ENCODE measurements around the gene RDH5. TPM values are rescaled to one million over a fixed set of nuclear protein-coding genes. Genes with fewer than 3 reads are reported as not detected.

Gene RDH5
- total RNA-seq, 1 experiment from 2014 or later = 5.8 TPM

- Mint-ChIP-seq H3K4me1 (peaks cover 35% of the 10 kb centered on the region), H3K36me3 (no peaks in the 10 kb centered on the region), H3K4me3 (no peak overlapping the region), H3K27me3 (ENCODE audit: low read depth) (peaks cover 47% of the 10 kb centered on the region), H3K9me3 (no peaks in the 10 kb centered on the region), H3K27ac (no peak overlapping the region)
- TF ChIP-seq KAT7 (CRISPR knock-in tag; IDR thresholded peaks at IDR 0.05; ENCODE audit: borderline replicate concordance) (no peak), FOXP1 (CRISPR knock-in tag; IDR thresholded peaks at IDR 0.05; ENCODE audit: borderline replicate concordance) (no peak), ZNF512 (CRISPR knock-in tag; IDR thresholded peaks at IDR 0.05; ENCODE audit: borderline replicate concordance) (no peak), ELF4 (CRISPR knock-in tag; IDR thresholded peaks at IDR 0.05; ENCODE audit: low read depth) (no peak), TCF7 (CRISPR knock-in tag; IDR thresholded peaks at IDR 0.05; ENCODE audit: low read depth) (no peak), E2F5 (CRISPR knock-in tag; IDR thresholded peaks at IDR 0.05) (no peak), NFE2L1 (CRISPR knock-in tag; IDR thresholded peaks at IDR 0.05) (no peak), EMX1 (CRISPR knock-in tag; IDR thresholded peaks at IDR 0.05) (no peak), ZNF263 (CRISPR knock-in tag; IDR thresholded peaks at IDR 0.05; ENCODE audit: low read depth) (no peak), ZNF121 (CRISPR knock-in tag; IDR thresholded peaks at IDR 0.05) (no peak), SOX15 (CRISPR knock-in tag; IDR thresholded peaks at IDR 0.05) (no peak)
- ChIA-PET CTCF (interaction anchor here (1.5 to 1.6 kb wide), 2 partner anchors 12 to 24 kb away, joined by 4 to 7 read pairs; no protein-coding TSS in a partner anchor), POLR2A (no interaction called here)
- DNase-seq (ENCODE audit: low spot score) (no peak), ATAC-seq (no peak)
These were observed 7.3 kb upstream of the RDH5 start for GRCh38 chr12:55712700-55713415.

GRCh38 chr12:55713721-55714120 lies 6.5 kb upstream of the RDH5 start:
- no peak overlapping the region for H3K4me3 Mint-ChIP-seq
- POLR2A ChIA-PET = no interaction called here

More at GRCh38 chr12:55713721-55714120, 6.5 kb upstream of the RDH5 start:
- DNase-seq (ENCODE audit: low spot score) (no peak), ATAC-seq (no peak)
- Mint-ChIP-seq H3K9me3 (no peaks in the 10 kb centered on the region), H3K27me3 (ENCODE audit: low read depth) (peaks cover 44% of the 10 kb centered on the region), H3K4me1 (peaks cover 39% of the 10 kb centered on the region), H3K36me3 (no peaks in the 10 kb centered on the region), H3K27ac (no peak overlapping the region)
- TF ChIP-seq ZNF396 (CRISPR knock-in tag; IDR thresholded peaks at IDR 0.05; ENCODE audit: borderline replicate concordance) (no peak), SMAD4 (CRISPR knock-in tag; IDR thresholded peaks at IDR 0.05) (no peak), STAT6 (CRISPR knock-in tag; conservative IDR thresholded peaks at IDR 0.05; ENCODE audit: low read depth) (no peak), USF1 (CRISPR knock-in tag; IDR thresholded peaks at IDR 0.05) (no peak), AFF4 (CRISPR knock-in tag; IDR thresholded peaks at IDR 0.05; ENCODE audit: borderline replicate concordance) (no peak), ESRRA (CRISPR knock-in tag; IDR thresholded peaks at IDR 0.05; ENCODE audit: borderline replicate concordance) (no peak), FOXP1 (CRISPR knock-in tag; IDR thresholded peaks at IDR 0.05; ENCODE audit: borderline replicate concordance) (no peak), NFE2L1 (CRISPR knock-in tag; IDR thresholded peaks at IDR 0.05) (no peak)
- CTCF ChIA-PET = no interaction called here

Measured in WTC11 (cell line).